ENCODE data around the gene NTN1. TPM values are rescaled to one million over a fixed set of nuclear protein-coding genes. Genes with fewer than 3 reads are reported as not detected.

The NTN1 gene
- total and polyA plus RNA-seq, 2 of the 13 experiments (the other 11 are each of a cell fraction or from before 2014, with no cell fraction given) = 0.04 to 0.05 TPM

- Histone ChIP-seq H3K79me2 (ENCODE audit: insufficient read depth, low read length) (no peaks in the 10 kb centered on the region), H3K4me1 (ENCODE audit: insufficient read depth, low read length) (no peaks in the 10 kb centered on the region), H3K9ac (ENCODE audit: insufficient read depth, low read depth, low read length) (no peak overlapping the region), H3K27ac (ENCODE audit: extremely low read length, insufficient read depth, low read length) (no peak overlapping the region), H3K4me2 (ENCODE audit: low read depth, low read length) (no peak overlapping the region), H3K27me3 (ENCODE audit: control insufficient read depth in 1 of 2, insufficient read depth in 2 of 2, low read length in 2 of 2) (peaks cover 0 to 3% of the 10 kb centered on the region in 2 experiments; a peak in 1 of 5 replicates), H3K9me3 (ENCODE audit: low read length) (no peaks in the 10 kb centered on the region), H4K20me1 (ENCODE audit: insufficient read depth, low read length) (no peaks in the 10 kb centered on the region), H3K36me3 (replicated peaks in 1 of 2; ENCODE audit: control insufficient read depth in 1 of 2, insufficient read depth in 2 of 2, low read length in 2 of 2) (no peaks in the 10 kb centered on the region), H2AFZ (ENCODE audit: low read length) (no peak overlapping the region), H3K4me3 (replicated peaks in 1 of 3; ENCODE audit: insufficient read depth in 1 of 3, low read depth in 2 of 3, low read length in 3 of 3) (no peak overlapping the region)
- no peak for ATAC-seq
- intact Hi-C loops (cut with micrococcal nuclease; ENCODE audit: unreplicated experiment) = no loop called here
- ChIA-PET CTCF (ENCODE audit: low intra/inter-chr PET ratio, low total read pairs) (no interaction called here), POLR2A (no interaction called here)
- TF ChIP-seq ZNF432 (CRISPR knock-in tag; IDR thresholded peaks at IDR 0.05; ENCODE audit: borderline replicate concordance) = peak; percentile 87
- TF ChIP-seq NAIF1 (CRISPR knock-in tag; IDR thresholded peaks at IDR 0.05; ENCODE audit: borderline replicate concordance) = no peak
- TF ChIP-seq KAT8 (CRISPR knock-in tag; IDR thresholded peaks at IDR 0.05) = no peak
- TF ChIP-seq SNAPC2 (CRISPR knock-in tag; IDR thresholded peaks at IDR 0.05) = no peak
- no peak for TF ChIP-seq SP140L (CRISPR knock-in tag; IDR thresholded peaks at IDR 0.05; ENCODE audit: borderline replicate concordance)
- no peak for TF ChIP-seq KLF13 (CRISPR knock-in tag; IDR thresholded peaks at IDR 0.05)
- no peak for TF ChIP-seq ZFY (CRISPR knock-in tag; IDR thresholded peaks at IDR 0.05)
- TF ChIP-seq, protein P1, sequence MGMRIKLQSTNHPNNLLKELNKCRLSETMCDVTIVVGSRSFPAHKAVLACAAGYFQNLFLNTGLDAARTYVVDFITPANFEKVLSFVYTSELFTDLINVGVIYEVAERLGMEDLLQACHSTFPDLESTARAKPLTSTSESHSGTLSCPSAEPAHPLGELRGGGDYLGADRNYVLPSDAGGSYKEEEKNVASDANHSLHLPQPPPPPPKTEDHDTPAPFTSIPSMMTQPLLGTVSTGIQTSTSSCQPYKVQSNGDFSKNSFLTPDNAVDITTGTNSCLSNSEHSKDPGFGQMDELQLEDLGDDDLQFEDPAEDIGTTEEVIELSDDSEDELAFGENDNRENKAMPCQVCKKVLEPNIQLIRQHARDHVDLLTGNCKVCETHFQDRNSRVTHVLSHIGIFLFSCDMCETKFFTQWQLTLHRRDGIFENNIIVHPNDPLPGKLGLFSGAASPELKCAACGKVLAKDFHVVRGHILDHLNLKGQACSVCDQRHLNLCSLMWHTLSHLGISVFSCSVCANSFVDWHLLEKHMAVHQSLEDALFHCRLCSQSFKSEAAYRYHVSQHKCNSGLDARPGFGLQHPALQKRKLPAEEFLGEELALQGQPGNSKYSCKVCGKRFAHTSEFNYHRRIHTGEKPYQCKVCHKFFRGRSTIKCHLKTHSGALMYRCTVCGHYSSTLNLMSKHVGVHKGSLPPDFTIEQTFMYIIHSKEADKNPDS (CRISPR knock-in tag; IDR thresholded peaks at IDR 0.05) = no peak
- TF ChIP-seq, protein P2, sequence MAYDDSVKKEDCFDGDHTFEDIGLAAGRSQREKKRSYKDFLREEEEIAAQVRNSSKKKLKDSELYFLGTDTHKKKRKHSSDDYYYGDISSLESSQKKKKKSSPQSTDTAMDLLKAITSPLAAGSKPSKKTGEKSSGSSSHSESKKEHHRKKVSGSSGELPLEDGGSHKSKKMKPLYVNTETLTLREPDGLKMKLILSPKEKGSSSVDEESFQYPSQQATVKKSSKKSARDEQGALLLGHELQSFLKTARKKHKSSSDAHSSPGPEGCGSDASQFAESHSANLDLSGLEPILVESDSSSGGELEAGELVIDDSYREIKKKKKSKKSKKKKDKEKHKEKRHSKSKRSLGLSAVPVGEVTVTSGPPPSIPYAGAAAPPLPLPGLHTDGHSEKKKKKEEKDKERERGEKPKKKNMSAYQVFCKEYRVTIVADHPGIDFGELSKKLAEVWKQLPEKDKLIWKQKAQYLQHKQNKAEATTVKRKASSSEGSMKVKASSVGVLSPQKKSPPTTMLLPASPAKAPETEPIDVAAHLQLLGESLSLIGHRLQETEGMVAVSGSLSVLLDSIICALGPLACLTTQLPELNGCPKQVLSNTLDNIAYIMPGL (CRISPR knock-in tag; IDR thresholded peaks at IDR 0.05; ENCODE audit: borderline replicate concordance in 1 of 2, low read depth in 1 of 2) = no peak
- TF ChIP-seq FOXP1 (IDR thresholded peaks at IDR 0.05) = no peak
- peak; percentile 30; the same call in 1 of the 2 replicates for TF ChIP-seq FOXP1 (CRISPR knock-in tag; IDR thresholded peaks at IDR 0.05)
- no peak for TF ChIP-seq ARID2 (CRISPR knock-in tag; IDR thresholded peaks at IDR 0.05; ENCODE audit: borderline replicate concordance)
- no peak for TF ChIP-seq NFYC (CRISPR knock-in tag; IDR thresholded peaks at IDR 0.05)
- no peak for TF ChIP-seq ZBTB21 (CRISPR knock-in tag; IDR thresholded peaks at IDR 0.05)
- TF ChIP-seq CAMTA2 (CRISPR knock-in tag; IDR thresholded peaks at IDR 0.05; ENCODE audit: borderline replicate concordance) = no peak
- TF ChIP-seq, protein P3, sequence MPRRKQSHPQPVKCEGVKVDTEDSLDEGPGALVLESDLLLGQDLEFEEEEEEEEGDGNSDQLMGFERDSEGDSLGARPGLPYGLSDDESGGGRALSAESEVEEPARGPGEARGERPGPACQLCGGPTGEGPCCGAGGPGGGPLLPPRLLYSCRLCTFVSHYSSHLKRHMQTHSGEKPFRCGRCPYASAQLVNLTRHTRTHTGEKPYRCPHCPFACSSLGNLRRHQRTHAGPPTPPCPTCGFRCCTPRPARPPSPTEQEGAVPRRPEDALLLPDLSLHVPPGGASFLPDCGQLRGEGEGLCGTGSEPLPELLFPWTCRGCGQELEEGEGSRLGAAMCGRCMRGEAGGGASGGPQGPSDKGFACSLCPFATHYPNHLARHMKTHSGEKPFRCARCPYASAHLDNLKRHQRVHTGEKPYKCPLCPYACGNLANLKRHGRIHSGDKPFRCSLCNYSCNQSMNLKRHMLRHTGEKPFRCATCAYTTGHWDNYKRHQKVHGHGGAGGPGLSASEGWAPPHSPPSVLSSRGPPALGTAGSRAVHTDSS (CRISPR knock-in tag; conservative IDR thresholded peaks at IDR 0.05) = no peak
- no peak for DNase-seq (ENCODE audit: low spot score)
- WGBS (ENCODE audit: low lambda C conversion rate) = 12% methylated on average over 4 of the region's 4 CpGs
- no peak for FAIRE-seq
- no TSS peak for BruUV-seq (replicated peaks)
- in situ Hi-C loops (cut with HindIII; ENCODE audit: extremely low pct_ligation_motif_present, low pct_unique_long_range_greater_than_20kb) = loop anchor here (25.0 kb wide), 1 partner anchor 302 kb away; no protein-coding TSS in a partner anchor
Observed at GRCh38 chr17:8985054-8985701, 36.1 kb upstream of the NTN1 start.

All from HepG2 (cell line).